Nephron progenitor cell (in vitro differentiated cells): ENCODE data around the gene NELL2.

ENCODE experiments used
- DNase-seq: peaks from one replicate; pipeline ENCODE4 v3.0.0; 2021
- H3K27ac Mint-ChIP-seq: 2 replicates; pipeline ENCODE4 v1.8.0; 2021; ENCODE audit warnings: mild to moderate bottlenecking, moderate library complexity, mixed read lengths
- H3K27me3 Mint-ChIP-seq: 2 replicates; pipeline ENCODE4 v1.8.0; 2021; ENCODE audit warnings: mild to moderate bottlenecking, low read depth, mixed read lengths; ENCODE audit not compliant: poor library complexity
- H3K36me3 Mint-ChIP-seq: 2 replicates; pipeline ENCODE4 v1.8.0; 2021; ENCODE audit warnings: low read depth, mixed read lengths
- H3K4me1 Mint-ChIP-seq: 2 replicates; pipeline ENCODE4 v1.8.0; 2021; ENCODE audit warnings: mixed read lengths
- H3K4me3 Mint-ChIP-seq: 2 replicates; pipeline ENCODE4 v1.8.0; 2021; ENCODE audit warnings: mild to moderate bottlenecking, moderate library complexity, mixed read lengths
- H3K9me3 Mint-ChIP-seq: 2 replicates; pipeline ENCODE4 v1.8.0; 2021; ENCODE audit warnings: mild to moderate bottlenecking, moderate library complexity, mixed read lengths
- TF ChIP-seq, protein P1 (sequence below): fragments of 200-600 bp; sonication (generic); IDR thresholded peaks from 2 replicates; pipeline ENCODE4 v1.5.0; 2021; ENCODE audit warnings: antibody characterized with exemption

Gene NELL2

DNA sequence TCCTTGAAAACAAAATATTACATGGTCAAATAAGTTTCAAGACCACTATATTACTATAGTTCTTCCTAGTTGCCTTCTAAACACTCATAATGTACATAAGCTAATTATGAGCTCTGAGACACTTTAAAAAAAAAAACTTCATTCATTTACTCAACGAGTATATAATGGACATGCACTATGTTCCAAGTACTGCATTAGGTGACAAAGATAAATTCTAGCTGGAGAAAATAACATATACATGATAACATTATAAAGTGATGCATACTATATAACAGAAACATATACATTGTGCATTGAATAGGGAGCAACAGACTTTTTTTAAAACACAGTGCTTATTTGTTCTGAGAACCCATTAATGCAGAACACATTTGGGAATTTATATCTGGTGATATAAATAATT is 202.3 kb downstream of the NELL2 start:
- H3K36me3 Mint-ChIP-seq: peaks cover 7% of the 10 kb centered on the region
- no peak for DNase-seq
- TF ChIP-seq, protein P1, sequence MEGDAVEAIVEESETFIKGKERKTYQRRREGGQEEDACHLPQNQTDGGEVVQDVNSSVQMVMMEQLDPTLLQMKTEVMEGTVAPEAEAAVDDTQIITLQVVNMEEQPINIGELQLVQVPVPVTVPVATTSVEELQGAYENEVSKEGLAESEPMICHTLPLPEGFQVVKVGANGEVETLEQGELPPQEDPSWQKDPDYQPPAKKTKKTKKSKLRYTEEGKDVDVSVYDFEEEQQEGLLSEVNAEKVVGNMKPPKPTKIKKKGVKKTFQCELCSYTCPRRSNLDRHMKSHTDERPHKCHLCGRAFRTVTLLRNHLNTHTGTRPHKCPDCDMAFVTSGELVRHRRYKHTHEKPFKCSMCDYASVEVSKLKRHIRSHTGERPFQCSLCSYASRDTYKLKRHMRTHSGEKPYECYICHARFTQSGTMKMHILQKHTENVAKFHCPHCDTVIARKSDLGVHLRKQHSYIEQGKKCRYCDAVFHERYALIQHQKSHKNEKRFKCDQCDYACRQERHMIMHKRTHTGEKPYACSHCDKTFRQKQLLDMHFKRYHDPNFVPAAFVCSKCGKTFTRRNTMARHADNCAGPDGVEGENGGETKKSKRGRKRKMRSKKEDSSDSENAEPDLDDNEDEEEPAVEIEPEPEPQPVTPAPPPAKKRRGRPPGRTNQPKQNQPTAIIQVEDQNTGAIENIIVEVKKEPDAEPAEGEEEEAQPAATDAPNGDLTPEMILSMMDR: no peak
- H3K9me3 Mint-ChIP-seq: peaks cover 18% of the 10 kb centered on the region
- no peak overlapping the region for H3K27ac Mint-ChIP-seq
- no peaks in the 10 kb centered on the region for H3K4me1 Mint-ChIP-seq
- H3K4me3 Mint-ChIP-seq: no peak overlapping the region
- no peaks in the 10 kb centered on the region for H3K27me3 Mint-ChIP-seq

DNA sequence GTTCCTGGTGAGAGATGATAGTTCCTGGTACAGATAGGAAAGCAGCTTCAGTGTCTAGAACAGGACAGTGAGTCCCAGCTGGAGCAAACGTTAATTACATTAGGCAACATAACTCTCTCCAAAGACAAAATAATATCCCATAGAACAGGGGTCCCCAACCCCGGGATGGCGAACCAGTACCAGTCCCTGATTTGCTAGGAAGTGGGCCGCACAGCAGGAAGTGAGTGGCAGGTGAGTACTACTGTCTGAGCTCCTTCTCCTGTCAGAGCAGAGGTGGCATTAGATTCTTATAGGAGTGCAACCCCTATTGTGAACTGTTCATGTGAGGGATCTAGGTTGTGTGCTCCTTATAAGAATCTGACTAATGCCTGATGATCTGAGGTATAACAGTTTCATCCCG is 204.1 kb downstream of the NELL2 start:
- Mint-ChIP-seq H3K4me1 (no peaks in the 10 kb centered on the region), H3K27ac (no peak overlapping the region), H3K9me3 (peaks cover 20% of the 10 kb centered on the region), H3K4me3 (no peak overlapping the region), H3K27me3 (no peaks in the 10 kb centered on the region), H3K36me3 (peaks cover 7% of the 10 kb centered on the region)
- no peak for DNase-seq
- TF ChIP-seq, protein P1: no peak

DNA sequence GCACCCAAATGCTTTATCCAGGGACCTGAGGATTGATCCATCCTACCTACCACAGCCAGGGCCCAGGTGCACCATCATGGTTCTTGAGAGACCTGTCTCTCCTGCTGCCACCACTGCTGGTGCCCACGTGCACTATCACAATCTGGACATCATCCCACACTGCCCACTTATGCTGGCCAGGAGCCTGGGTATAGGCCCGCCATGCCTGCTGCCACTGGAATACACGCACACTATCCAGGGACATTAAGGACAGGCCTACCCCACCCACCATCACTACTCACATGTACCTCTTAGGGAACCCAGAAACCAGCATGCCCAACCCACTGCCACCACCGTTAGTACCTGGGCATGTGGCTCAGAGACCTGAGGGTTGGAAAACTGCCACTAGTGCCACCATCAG is 207.7 kb downstream of the NELL2 start:
- no peak for DNase-seq
- TF ChIP-seq, protein P1: no peak
- Mint-ChIP-seq H3K36me3 (peaks cover 7% of the 10 kb centered on the region), H3K27me3 (no peaks in the 10 kb centered on the region), H3K4me1 (no peaks in the 10 kb centered on the region), H3K9me3 (peaks cover 20% of the 10 kb centered on the region), H3K27ac (no peak overlapping the region), H3K4me3 (no peak overlapping the region)

DNA sequence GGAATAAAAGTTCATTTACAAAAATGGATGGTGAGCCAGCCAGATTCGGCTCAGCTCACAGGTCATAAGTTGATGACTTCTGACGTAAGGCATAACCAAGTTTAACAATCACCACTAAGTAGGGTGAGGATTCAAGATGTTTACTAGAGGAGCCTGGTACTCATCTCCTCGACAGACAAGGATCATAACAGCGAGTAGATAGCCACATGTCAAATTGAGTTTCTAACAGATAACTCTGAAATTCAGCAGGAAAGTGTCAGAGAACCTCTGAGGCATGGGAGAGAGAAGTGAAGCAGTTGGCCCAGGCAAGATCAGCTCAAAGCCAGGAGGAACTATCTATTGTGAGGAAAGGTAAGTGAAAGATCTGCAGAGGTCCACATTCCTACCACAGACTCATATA is 208.7 kb downstream of the NELL2 start:
- Mint-ChIP-seq H3K27ac (no peak overlapping the region), H3K9me3 (peaks cover 20% of the 10 kb centered on the region), H3K27me3 (no peaks in the 10 kb centered on the region), H3K4me3 (no peak overlapping the region), H3K4me1 (no peaks in the 10 kb centered on the region), H3K36me3 (peaks cover 7% of the 10 kb centered on the region)
- TF ChIP-seq, protein P1: no peak
- DNase-seq: no peak

DNA sequence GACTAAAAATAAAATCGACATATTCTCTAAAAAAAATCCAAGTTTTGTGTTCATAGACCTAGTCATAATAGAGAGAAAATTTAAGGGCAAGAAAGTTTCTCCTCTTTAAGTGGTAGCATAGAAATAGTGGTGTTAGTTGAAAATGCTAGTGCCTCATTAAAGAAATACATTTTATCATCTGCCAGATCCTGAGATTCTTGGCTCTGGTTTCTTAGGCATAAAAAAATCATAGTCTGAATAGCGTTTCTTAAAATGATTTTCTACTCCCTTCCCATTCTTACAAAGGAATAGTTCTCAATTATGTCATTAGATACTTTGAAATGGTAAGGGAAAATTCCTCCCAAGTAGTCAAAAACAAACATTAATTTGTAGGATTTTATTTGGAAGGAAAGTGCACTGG is 212.8 kb downstream of the NELL2 start:
- no peak for DNase-seq
- no peaks in the 10 kb centered on the region for H3K27me3 Mint-ChIP-seq
- TF ChIP-seq, protein P1: no peak
- no peak overlapping the region for H3K27ac Mint-ChIP-seq
- H3K9me3 Mint-ChIP-seq: peaks cover 4% of the 10 kb centered on the region
- no peak overlapping the region for H3K4me3 Mint-ChIP-seq
- H3K4me1 Mint-ChIP-seq: no peaks in the 10 kb centered on the region
- H3K36me3 Mint-ChIP-seq: no peaks in the 10 kb centered on the region

DNA sequence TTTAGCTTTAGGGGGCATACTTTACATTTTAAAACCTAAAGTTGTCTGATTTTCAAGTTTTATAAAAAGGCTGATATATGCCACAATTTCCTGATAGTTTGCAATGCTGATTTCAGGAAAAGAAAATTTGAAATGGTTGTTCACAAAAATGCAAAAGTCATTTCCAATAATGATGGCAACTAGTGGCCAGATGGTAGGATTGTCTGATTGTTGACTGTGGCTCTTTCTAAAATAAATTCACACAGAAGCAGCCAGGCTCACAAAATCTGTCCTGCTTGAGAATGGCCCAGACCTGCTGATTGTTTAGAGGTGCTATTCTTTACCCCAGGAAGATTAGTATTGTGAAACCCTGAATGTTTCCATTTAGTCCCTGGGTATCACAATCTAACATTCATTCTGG is 220.3 kb downstream of the NELL2 start:
- Mint-ChIP-seq H3K4me3 (no peak overlapping the region), H3K9me3 (peaks cover 4% of the 10 kb centered on the region), H3K4me1 (peaks cover 28% of the 10 kb centered on the region), H3K36me3 (no peaks in the 10 kb centered on the region), H3K27me3 (no peaks in the 10 kb centered on the region), H3K27ac (no peak overlapping the region)
- TF ChIP-seq, protein P1: no peak
- no peak for DNase-seq
